ENCODE results near the gene BRI3BP.

The BRI3BP gene

GRCh38 chr12:124993626-124994436 lies at the start of gene BRI3BP:
TSS of gene BRI3BP (plus strand) at chr12:124993645. CDS start at chr12:124993791, 146 bp downstream.
- DNase-seq, result peak; percentile 59

DNA sequence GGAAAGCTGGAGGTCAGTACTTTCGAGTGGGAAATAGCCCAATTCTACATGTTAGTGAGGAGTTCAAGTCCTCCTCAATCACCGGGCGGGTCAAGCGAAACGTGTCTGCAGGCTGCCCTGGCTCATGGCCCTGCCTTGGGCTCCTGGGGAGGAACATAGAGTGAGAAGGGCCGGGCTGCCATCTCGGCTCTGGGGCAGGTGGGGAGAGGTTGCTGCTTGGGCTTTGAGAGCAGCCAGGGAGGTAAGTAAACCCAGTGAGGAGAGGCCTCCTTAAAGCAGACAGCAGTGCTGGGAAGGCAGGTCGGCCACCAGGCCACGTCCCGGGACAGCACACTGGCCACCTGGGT lies 47.0 kb upstream of the BRI3BP start:
- no peak for DNase-seq

DNA sequence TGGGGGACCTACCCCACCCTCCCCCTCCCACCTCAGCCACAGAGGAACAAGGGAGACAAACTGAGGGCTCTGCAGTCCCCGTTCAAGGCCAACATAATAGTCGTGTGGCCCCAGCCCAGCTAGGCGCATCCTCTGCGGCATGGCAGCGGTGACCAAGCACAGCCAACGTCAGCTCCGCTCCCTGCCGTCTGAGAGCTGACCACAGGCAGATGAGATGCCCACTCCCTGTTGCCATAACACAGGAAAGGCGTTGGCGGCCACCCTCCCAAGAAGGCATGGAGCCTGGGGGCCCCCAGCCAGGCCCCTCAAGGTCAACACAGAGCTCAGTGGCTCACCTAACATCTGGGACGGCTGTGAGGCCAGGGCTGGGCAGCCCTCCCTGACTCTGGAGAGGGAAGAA lies 46.4 kb upstream of the BRI3BP start:
- no peak for DNase-seq

GRCh38 chr12:124947561-124948398 lies 45.7 kb upstream of the BRI3BP start:
- no peak for DNase-seq

DNA sequence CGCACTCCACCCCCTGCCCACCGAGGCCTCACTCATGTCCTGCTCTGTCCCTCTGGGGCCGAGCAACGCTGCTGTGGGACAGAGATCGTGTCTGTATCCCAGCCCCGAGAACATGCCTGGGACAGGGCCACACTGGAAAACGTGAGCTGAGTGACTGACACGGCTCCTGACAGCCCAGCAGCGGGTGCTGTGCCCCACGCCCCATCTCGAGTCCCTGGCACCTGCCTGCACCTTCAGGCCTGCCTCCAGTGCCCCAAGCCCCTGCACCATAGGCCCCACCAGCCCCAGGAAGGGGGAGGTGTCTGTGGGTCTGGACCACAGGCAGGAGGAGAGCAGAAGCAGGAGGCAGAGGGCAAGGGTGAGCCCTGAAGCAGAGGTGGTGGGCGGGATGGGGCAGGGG lies 44.4 kb upstream of the BRI3BP start:
- DNase-seq, result no peak

GRCh38 chr12:124949779-124950728 lies 43.4 kb upstream of the BRI3BP start:
- DNase-seq, result no peak

DNA sequence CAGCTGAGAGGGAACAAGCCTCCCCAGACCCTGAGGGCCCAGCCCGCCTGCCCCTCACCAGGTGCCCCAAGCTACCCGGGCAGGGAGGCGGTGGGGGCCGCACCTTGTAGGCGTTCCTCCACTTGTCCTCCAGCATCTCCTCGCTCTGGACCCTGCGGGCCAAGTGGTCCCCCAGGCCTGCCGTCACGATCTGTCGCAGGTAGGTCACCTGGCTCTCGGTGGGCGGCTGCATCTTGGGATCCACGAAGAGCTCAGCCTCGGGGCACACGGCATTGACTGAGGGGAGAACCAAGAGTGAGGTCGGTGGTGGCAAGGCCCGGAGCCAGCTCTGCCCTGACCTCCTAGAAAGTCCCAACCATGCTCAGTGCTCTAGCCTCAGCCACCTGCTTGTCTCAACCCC lies 41.1 kb upstream of the BRI3BP start:
- DNase-seq, result no peak

- DNase-seq, result no peak
Measured at GRCh38 chr12:124952801-124953200, 40.6 kb upstream of the BRI3BP start.

GRCh38 chr12:124953689-124954405 lies 39.6 kb upstream of the BRI3BP start:
- DNase-seq, result no peak

DNA sequence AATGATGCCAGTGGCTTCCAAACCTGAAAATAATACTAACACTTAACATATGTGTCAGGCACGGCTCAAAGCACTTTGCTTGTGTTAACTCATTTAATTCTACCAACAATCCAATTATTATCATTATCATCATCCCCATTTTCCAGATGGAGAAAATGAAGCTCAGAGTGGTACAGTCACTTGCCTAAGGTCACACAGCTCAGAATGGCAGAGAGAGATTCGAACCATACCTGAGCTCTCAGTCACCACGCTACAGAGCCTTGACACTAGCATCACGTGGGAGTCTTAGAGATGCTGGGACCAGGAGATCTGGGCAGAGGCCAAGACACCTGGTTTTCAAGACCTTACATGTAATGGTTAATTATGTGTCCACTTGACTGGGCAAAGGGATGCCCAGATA lies 38.7 kb upstream of the BRI3BP start:
- DNase-seq, result no peak

GRCh38 chr12:124956571-124956970 lies 36.9 kb upstream of the BRI3BP start:
- no peak for DNase-seq

GRCh38 chr12:124961055-124961454 lies 32.4 kb upstream of the BRI3BP start:
- DNase-seq, result no peak

DNA sequence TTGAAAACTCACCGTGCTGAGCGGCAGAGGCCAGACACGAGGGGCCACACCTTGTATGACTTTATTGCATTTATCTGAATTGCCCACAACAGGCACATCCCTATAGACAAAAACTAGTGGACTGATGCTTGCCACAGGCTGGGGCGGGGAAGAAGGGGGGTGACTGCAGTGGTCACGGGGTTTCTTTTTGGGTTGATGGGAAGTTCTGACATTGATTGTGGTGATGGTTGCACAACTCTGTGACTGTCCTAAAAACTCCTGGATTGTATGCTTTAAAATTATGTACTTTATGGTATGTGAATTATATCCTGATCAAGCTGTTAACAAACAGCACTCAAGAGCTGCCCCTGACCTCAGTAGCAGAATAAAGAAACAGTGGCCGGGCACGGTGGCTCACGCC lies 30.2 kb upstream of the BRI3BP start:
- DNase-seq, result no peak

- DNase-seq, result no peak
Measured at GRCh38 chr12:124964251-124964650, 29.2 kb upstream of the BRI3BP start.

GRCh38 chr12:124964836-124965462 lies 28.5 kb upstream of the BRI3BP start:
- no peak for DNase-seq

DNA sequence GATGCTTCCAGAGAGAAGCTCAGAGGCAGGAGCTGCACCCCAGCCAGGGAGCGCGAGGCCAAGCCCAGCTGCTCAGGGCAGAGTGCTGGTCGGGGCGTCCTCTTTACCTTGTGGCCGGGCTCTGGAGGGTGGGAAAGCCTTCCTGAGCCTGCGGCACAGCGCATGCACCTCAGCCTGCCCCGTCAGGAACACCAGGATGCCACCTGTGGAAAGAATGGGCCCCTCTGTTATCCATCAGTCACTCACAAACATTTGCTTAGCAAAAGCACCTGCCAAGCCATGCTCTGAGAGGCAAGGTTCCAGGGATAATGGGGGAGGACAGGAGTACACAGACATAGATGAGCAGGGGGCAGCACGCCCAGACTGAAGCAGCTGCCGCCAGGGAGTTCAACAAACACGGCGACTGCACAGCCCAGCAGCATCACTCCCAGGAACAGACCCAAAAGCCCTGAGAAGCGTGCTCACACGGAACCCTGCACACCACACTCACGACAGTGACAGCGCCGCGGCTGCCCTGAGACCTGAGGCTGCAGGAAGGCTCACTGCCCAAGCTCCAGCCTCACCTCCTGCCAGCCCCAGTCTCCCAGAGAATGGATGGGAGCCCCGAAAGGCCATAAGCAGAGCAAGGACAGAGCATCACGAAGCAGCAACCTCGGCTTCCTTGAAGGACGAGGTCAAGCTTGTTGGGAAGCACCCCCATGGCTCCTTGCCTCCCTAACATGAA lies 26.3 kb upstream of the BRI3BP start:
- DNase-seq, result no peak

GRCh38 chr12:124968656-124969055 lies 24.8 kb upstream of the BRI3BP start:
- no peak for DNase-seq

DNA sequence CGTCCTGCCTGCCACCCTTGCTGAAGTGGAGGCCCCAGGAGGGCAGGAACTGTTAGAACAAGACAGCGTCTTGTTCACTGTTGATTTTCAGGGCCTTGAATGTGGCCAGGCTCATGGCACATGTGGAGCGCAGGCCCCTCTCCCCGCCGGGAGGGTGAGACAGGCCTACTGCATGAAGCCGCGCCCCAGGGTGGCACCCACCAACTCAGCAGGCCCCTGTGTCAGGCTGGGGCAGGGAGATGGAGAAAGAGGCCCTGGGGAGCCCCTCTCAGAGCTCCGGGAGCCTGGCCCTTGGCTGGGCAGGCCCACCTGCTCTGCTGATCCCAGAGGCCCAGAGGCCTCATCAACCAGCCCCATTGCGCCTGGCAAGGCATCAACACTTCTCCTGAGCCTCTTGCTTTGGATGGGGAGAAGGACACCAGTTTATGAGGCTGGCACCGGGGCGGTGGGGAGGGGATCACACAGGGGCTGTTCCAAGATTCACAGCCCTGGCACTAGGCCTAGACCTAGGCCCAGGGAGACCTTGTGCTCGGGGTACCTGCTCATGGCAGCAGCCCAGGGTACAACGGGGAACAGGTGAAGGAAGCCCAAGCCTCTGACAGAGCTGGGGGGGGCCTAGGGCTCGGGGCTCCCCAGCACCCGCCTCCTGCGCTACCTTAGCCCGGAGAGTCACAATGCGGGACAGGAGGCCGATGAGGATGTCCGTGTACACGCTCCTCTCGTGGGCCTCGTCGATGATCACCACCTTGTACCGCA lies 22.6 kb upstream of the BRI3BP start:
- no peak for DNase-seq

DNA sequence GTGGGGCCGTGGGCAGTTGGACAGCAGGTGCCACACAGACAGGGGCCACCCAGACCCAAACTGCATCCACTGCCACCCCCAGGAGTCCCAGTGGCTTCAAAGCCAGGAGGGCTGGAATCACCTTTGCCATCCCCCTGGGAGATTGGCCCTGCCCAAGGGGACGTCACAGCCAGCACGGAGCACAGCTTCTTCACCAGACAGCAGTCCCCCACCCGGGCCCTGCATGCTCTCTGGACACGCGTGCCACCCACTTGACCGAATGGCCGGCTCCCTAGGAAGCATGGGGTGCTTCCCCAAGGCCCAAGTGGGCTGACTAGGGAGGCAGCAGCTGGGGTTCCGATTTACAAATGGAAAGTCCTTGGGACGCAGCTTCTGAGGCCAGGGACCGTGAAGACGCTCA lies 21.8 kb upstream of the BRI3BP start:
- DNase-seq, result no peak

GRCh38 chr12:124972211-124972610 lies 21.2 kb upstream of the BRI3BP start:
- DNase-seq, result no peak
